Activated CD8-positive, alpha-beta memory T cell treated with anti-CD3 and anti-CD28 coated beads for 4 hours (primary cell): ENCODE data around the gene DOK4.

Experiments used
- DNase-seq, 2 donors: peaks; one replicate each; pipeline ENCODE4 v3.0.0-alpha.2; 2020; ENCODE audit warnings: low read depth in 2 of 2

Gene DOK4

GRCh38 chr16:57478396-57479204 lies 7.7 kb downstream of the DOK4 start:
- no peak for DNase-seq

- no peak for DNase-seq
Observed at GRCh38 chr16:57477531-57478202, 8.6 kb downstream of the DOK4 start.

- DNase-seq, result no peak
Observed at GRCh38 chr16:57476546-57477410, 9.5 kb downstream of the DOK4 start.

- DNase-seq, result peak; percentile 31 to 36
Observed at GRCh38 chr16:57475711-57476339, 10.5 kb downstream of the DOK4 start.

GRCh38 chr16:57474671-57475661 lies 11.3 kb downstream of the DOK4 start:
- no peak for DNase-seq

DNA sequence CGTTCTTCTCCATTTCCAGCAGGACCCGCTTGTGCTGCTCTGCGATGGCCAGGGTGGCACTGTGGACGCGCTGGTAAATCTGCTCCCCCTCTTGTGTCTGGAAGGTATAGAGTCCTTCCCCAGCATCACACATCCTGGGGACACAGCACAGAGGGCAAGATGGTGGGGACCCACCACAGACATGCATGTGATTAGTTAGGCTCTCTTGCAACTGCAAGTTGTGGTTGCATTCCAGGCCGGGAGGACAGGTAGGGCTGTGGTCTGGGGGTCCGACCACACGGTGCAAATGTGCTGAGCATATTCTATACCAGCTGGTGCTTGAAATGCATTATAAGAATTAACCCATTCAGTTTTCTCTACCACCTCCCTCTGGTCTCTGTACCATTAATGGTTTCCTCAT lies 12.4 kb downstream of the DOK4 start:
- DNase-seq, result no peak

GRCh38 chr16:57473176-57473840 lies 13.0 kb downstream of the DOK4 start:
- no peak for DNase-seq

DNA sequence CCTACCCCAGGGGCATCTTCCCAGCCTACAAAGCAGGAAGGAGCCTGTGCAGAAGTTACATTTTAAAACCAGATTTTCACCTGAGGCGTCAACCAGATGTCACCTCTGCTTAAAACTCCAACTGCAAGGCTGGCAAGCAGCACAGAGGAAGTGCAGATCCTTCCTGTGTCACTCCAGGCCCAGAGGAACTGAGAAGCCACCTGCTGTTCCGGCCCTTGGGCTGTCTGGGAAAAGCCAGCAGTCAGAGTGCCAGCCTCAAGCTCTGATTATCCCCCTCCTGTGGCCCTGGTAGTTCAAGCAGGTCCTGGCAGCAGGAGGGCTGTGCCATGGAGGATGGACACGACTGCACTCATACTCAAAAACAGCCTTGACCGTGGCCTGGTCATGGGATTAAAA lies 13.6 kb downstream of the DOK4 start:
- no peak for DNase-seq

GRCh38 chr16:57471852-57472664 lies 14.2 kb downstream of the DOK4 start:
- DNase-seq, result no peak

DNA sequence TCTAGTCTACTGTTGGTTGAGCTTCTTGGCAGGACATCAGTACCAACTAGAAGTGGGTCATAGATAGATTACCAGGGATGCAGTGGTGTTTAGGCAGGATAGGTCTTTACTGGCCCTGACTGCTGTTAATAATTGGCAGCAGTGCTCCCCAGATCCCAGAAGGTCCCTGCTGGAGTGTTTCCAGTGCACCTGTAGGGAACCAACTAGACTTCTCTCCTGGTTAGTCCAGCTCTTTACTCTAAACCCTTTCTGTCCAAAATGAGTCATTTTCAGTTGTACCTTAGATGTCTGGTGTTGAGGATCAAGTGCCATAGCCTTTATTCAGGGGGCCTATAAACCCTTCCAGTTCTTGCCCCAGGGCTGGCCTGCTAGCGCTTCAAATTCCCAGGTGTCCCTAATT lies 15.1 kb downstream of the DOK4 start:
- no peak for DNase-seq

DNA sequence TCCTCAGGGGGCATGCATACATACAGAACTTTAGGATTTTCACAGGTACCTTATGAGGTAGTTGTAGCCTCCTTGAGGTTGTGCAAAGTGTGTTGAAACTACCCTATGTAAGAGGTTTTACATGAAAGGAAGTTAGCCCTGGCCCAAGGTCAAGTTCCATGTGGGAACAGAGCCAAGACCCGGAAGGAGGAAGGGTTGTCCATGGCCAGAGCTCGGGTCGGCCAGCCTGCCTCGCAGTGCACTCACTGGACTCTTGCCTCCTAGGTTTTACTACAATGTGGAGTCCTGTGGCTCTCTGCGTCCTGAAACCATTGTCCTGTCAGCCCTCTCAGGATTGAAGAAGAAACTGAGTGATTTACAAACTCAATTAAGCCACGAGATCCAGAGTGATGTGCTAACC lies 15.6 kb downstream of the DOK4 start:
- DNase-seq, result no peak

DNA sequence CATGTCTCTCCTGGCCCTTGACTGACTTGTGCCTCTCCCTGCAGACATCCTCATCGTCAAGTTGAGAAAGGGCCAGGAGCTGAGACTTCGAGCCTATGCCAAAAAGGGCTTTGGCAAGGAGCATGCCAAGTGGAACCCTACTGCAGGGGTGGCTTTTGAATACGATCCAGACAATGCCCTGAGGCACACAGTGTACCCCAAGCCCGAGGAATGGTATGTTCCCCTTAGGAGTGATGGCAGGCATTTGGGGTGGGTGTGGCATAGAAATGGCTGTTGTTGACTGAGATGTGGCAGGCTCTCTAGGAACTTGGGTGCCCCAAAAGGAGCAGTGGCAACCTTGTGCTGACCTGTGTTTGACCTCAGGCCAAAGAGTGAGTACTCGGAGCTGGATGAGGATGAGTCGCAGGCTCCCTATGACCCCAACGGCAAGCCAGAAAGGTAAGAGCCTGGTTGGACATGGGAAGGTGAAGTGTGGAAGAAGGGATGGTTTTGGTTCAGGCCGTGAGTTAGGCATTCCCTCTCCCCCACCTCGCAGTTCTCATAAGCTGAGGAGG lies 16.3 kb downstream of the DOK4 start:
- DNase-seq, result no peak

- DNase-seq, result no peak
Observed at GRCh38 chr16:57469046-57469445, 17.2 kb downstream of the DOK4 start.

DNA sequence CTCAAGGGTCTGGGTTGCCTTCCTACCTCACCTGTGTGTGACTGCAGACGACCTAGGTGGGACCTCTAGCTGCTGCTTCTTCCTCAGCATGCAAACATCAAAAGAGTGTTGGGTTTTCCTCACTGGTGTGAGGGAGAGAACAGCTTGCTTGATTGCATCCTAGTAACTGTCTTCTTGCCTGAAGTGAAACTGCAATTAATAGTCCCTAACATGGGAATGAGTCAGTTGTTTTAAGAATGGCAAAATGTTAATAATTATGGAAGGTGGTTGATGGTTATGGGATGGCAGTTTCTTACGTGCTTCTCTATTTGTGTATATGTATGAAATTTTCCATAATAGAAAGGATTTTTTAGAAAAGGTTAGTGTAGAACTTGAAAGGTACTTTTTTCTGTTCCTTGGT lies 17.9 kb downstream of the DOK4 start:
- DNase-seq, result no peak

- DNase-seq, result no peak
Observed at GRCh38 chr16:57464523-57464922, 21.8 kb downstream of the DOK4 start.

GRCh38 chr16:57462978-57463362 lies 23.3 kb downstream of the DOK4 start:
- no peak for DNase-seq

- DNase-seq, result peak; percentile 81 to 88
Observed at GRCh38 chr16:57462209-57462977, 23.9 kb downstream of the DOK4 start, which contains the start of gene POLR2C. POLR2C (plus strand) TSS chr16:57462679; CDS start chr16:57462725, 46 bp downstream.

DNA sequence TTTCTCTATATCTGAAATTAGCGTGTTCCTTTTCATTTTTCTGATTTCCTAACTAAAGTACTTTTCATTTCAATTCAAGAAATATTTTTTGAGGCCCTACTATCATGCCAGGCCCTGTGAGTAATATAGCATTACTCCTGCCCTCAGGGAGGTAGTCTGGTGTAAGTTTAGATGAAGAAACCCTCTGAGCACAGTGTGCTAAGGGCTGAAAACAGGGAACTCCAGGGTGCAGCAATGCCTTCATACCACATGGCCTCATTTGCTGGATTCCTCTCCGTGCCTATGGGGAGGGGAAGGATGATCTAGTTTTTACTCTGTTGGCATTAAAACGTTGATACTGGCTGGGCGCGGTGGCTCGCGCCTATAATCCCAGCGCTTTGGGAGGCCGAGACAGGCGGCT lies 34.3 kb downstream of the DOK4 start:
- no peak for DNase-seq
